Activated CD4-positive, alpha-beta memory T cell treated with anti-CD3 and anti-CD28 coated beads for 36 hours (primary cell): ENCODE data around the gene MKRN2. TPM values are rescaled to one million over a fixed set of nuclear protein-coding genes. Genes with fewer than 3 reads are reported as not detected.

Source experiments
- CTCF ChIA-PET: fragments of 350-600 bp; sonication (Branson Sonifier 250); formaldehyde crosslinking; loops from one replicate; lab custom pipeline; 2021; ENCODE audit warnings: antibody characterized with exemption, inconsistent platforms; lab: Charles Lee
- POLR2A ChIA-PET: fragments of 350-600 bp; sonication (Branson Sonifier 250); formaldehyde crosslinking; loops from one replicate; lab custom pipeline; 2021; ENCODE audit warnings: antibody characterized with exemption; lab: Charles Lee
- DNase-seq: peaks from one replicate; pipeline ENCODE4 v3.0.0-alpha.2; 2020
- H3K27ac Mint-ChIP-seq: one replicate; pipeline ENCODE4 v1.8.0; 2021; ENCODE audit warnings: mixed read lengths
- H3K27me3 Mint-ChIP-seq: one replicate; pipeline ENCODE4 v1.8.0; 2021; ENCODE audit warnings: mixed read lengths
- H3K36me3 Mint-ChIP-seq: one replicate; pipeline ENCODE4 v1.8.0; 2021; ENCODE audit warnings: mixed read lengths
- H3K4me1 Mint-ChIP-seq: one replicate; pipeline ENCODE4 v1.8.0; 2021; ENCODE audit warnings: low read depth, mixed read lengths
- H3K4me3 Mint-ChIP-seq: one replicate; pipeline ENCODE4 v1.8.0; 2021; ENCODE audit warnings: mild to moderate bottlenecking, mixed read lengths
- H3K9me3 Mint-ChIP-seq: one replicate; pipeline ENCODE4 v1.8.0; 2021; ENCODE audit warnings: mixed read lengths
- intact Hi-C: fragments of 100-400 bp; cut with micrococcal nuclease; formaldehyde crosslinking; loops from one replicate; pipeline ENCODE4 v1.15.1; 2023
- total RNA-seq, 2 experiments: library from RNA; stranded (reverse); gene quantifications; one replicate each; pipeline ENCODE4 v1.2.3, GENCODE V29; 2021

Gene MKRN2, protein sequence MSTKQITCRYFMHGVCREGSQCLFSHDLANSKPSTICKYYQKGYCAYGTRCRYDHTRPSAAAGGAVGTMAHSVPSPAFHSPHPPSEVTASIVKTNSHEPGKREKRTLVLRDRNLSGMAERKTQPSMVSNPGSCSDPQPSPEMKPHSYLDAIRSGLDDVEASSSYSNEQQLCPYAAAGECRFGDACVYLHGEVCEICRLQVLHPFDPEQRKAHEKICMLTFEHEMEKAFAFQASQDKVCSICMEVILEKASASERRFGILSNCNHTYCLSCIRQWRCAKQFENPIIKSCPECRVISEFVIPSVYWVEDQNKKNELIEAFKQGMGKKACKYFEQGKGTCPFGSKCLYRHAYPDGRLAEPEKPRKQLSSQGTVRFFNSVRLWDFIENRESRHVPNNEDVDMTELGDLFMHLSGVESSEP
- 10 to 100 TPM; 28.5 to 30.1 TPM for total RNA-seq

DNA sequence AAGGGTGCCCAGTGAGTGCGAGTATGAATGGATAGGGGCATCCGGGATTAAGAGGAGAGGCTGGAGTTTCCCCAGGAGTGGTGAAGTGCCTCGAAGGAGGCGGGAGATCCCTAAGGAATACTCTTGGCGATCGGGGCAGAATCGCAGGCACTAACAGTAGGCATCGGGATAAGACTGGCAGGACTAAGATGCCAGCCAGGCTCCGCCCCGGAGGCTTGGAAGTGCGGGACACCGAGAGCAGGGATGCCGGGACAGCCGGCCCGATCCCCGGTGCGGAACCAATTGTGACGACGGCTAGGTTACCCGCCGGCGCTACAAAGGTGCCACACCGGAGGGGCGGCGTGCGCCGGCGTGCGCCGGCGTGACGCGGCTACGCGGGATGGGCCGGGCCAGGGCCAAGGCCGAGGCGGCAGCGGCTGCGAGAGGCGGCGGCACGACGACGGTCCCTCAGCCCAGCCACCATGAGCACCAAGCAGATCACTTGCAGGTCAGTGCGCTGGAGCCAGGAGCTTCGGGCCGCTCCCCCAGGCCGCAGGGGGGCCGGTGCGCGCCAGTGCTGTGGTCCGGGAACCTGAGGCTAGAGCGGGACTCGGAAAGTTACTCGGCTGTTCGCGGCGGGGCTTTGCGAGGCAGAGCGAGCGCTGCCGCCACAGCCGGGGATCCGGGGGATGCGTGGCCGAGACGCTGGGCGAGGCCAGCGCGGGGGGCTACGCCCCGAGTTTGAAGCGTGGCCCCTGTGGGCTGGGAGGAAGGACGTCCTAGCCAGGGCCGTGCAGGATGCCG, at the start of gene MKRN2:
Gene MKRN2, plus strand, starts transcription at position 398 of the 783 bp plus-strand sequence. Its CDS starts 64 bp downstream, at position 462.
- H3K27me3 Mint-ChIP-seq, result peaks cover 26% of the 10 kb centered on the region
- POLR2A ChIA-PET, result no interaction called here
- peak within 1 kb of the TSS; percentile 91 for H3K27ac Mint-ChIP-seq
- no peaks in the 10 kb centered on the region for H3K36me3 Mint-ChIP-seq
- H3K4me1 Mint-ChIP-seq, result peaks cover 57% of the 10 kb centered on the region
- CTCF ChIA-PET, result no interaction called here
- peak; percentile 89 for DNase-seq
- H3K4me3 Mint-ChIP-seq, result peak within 1 kb of the TSS; percentile 78
- intact Hi-C loops, result loop anchor here (1.0 to 5.0 kb wide), 3 partner anchors 73 to 284 kb away; partner anchors contain the start of genes RPL32 and TSEN2
- no peaks in the 10 kb centered on the region for H3K9me3 Mint-ChIP-seq

DNA sequence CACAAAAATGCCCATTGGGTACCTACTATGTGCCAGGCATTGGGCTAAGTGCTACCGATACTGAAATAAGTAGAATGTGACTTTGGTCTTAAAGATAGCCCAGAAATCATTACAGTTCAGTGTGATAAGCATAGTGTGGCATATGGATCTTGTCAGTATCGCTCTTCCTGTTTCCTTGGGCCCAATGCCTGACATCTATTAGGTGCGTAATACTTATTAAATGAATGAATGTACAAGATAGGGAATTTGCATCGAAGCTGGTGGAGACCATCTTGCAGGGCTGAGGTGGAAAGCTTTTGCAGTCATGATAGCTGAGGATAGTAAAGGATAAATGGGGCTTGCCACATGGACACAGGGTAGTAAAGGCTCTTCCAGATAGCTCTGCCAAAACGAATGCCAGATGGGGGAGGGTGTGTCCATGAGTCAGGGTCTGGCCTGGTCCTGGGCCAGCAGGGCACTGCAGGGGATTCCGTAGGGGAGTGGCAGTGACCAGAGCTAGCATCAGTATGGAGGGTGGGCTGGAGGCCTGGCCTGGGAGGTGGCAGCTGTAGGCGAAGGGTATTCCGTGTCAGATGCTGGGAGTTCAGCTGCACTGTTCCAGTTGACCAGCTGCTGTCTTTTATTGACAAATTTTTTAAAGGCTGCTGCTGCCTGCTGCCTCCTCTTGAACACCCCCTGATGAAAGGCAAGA, 49.2 kb upstream of the MKRN2 start:
- ChIA-PET CTCF (no interaction called here), POLR2A (no interaction called here)
- intact Hi-C loops, result no loop called here
- Mint-ChIP-seq H3K27ac (no peak overlapping the region), H3K9me3 (no peaks in the 10 kb centered on the region), H3K4me3 (no peak overlapping the region), H3K4me1 (no peaks in the 10 kb centered on the region), H3K36me3 (peaks cover 42% of the 10 kb centered on the region), H3K27me3 (no peaks in the 10 kb centered on the region)
- DNase-seq, result no peak

DNA sequence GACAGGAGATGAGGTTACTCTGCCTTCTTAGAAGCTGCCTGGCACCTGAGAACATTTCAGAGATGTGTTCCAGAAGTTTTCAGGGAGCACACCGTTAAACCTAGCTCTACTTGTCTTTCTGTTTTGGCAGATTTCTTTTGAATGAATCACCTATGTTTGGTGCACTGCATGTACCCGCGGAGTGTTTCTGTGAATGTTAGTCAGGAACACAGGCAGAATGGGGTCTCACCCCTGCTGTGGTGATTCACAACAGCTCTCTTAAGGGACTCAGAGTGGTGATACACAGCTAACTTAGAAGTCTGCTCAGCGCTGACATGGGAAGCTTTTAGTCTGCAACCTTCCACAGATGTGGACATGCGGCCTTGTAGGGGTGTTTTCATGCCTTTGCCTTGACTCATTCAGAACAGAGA, 48.6 kb upstream of the MKRN2 start:
- DNase-seq, result no peak
- Mint-ChIP-seq H3K27ac (no peak overlapping the region), H3K4me1 (no peaks in the 10 kb centered on the region), H3K27me3 (no peaks in the 10 kb centered on the region), H3K4me3 (no peak overlapping the region), H3K36me3 (peaks cover 39% of the 10 kb centered on the region), H3K9me3 (no peaks in the 10 kb centered on the region)
- intact Hi-C loops, result no loop called here
- ChIA-PET POLR2A (no interaction called here), CTCF (interaction anchor here (0.8 kb wide), 1 partner anchor 373 kb away, joined by 3 read pairs; no protein-coding TSS in a partner anchor)

DNA sequence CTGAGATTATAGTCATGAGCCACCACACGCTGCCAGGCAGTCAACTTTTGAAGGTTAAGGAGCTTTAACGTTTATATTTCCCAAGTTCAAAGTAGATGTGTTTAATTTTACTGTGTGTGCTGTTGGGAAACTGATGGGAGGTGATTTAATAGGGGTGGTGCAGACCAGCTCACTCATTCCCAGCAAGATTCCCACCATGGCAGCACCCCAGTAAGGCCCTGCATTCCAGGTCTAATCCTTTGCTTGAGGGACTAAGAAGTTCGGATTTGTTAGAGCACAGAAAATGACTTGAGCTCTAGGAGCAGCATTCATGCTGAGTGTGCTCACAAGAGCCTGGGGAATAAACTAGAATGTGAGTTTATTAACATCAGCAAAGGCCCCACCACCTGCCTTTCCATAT, 47.4 kb upstream of the MKRN2 start:
- ChIA-PET POLR2A (no interaction called here), CTCF (no interaction called here)
- Mint-ChIP-seq H3K9me3 (no peaks in the 10 kb centered on the region), H3K36me3 (peaks cover 32% of the 10 kb centered on the region), H3K4me1 (no peaks in the 10 kb centered on the region), H3K4me3 (no peak overlapping the region), H3K27me3 (no peaks in the 10 kb centered on the region), H3K27ac (no peak overlapping the region)
- intact Hi-C loops, result no loop called here
- no peak for DNase-seq

DNA sequence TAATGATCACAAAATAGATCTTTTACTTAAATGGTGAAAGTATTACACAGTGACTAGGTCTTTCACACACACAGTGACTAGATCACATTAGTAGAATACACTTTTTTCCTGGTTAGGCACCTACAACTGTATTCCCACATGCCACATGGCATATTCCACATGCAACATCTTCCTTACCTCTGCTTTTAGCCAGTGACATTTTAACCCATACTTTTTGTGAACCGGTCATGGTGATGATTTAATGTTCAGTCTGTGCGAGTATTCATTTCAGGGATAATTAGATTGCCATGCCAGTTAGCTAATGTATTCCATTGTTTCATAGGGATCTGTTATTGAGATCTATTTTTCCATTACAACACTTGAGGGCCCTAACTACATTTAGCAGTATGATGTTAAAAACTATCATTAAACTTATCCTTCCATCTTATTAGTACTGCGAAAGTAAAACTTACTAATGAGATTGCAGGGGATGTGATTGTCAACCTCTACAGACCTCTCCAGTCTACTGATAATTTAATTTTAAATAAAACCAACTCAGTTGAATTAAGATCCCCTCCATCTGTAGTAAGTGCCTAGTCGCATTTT, 44.3 kb upstream of the MKRN2 start:
- Mint-ChIP-seq H3K36me3 (peaks cover 19% of the 10 kb centered on the region), H3K9me3 (no peaks in the 10 kb centered on the region), H3K4me1 (no peaks in the 10 kb centered on the region), H3K4me3 (no peak overlapping the region), H3K27me3 (no peaks in the 10 kb centered on the region), H3K27ac (no peak overlapping the region)
- CTCF ChIA-PET, result interaction anchor here (0.9 kb wide), 1 partner anchor 33 kb away, joined by 3 read pairs; the partner anchor contains the start of gene MKRN2OS
- intact Hi-C loops, result no loop called here
- DNase-seq, result no peak
- POLR2A ChIA-PET, result no interaction called here

DNA sequence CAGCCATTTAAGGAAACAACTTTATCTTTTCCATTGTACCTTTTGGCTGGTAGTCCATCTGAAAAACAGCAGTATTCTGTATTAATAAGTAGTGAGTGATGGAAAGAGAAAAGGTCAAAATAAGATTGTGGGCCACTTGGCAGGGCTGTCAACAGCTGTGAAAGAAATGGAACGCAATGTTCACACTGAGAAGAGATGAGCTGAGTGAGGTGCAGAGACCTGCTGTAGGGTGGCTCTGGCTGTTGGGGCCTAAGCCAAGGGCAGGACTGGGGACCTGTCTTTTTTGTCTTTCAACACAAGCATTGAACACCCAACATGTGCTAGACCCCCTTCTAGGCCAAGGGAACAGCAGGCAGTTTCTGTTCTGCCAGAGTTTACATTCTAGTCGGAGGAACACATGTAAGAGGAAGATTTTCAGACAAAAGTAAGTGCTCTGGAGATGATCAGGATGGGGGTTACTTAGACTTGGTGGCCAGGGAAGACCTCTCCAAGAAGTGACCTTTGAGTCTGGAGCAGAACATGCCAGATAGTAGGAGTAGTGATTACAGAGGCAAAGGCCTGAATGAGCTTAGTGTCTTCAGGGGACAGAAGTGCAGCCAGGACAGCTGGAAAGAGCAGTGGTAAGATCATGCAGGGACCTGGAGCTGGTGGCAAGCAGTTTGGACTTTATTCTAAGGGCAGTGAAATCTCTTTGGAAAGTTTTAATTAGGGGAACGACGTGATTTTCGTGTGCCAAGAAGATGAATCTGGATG, 43.0 kb upstream of the MKRN2 start:
- ChIA-PET CTCF (interaction anchor here (0.6 kb wide), 1 partner anchor 375 kb away, joined by 4 read pairs; no protein-coding TSS in a partner anchor), POLR2A (no interaction called here)
- intact Hi-C loops, result no loop called here
- Mint-ChIP-seq H3K4me3 (no peak overlapping the region), H3K4me1 (no peaks in the 10 kb centered on the region), H3K27me3 (no peaks in the 10 kb centered on the region), H3K36me3 (peaks cover 18% of the 10 kb centered on the region), H3K9me3 (no peaks in the 10 kb centered on the region), H3K27ac (no peak overlapping the region)
- no peak for DNase-seq

DNA sequence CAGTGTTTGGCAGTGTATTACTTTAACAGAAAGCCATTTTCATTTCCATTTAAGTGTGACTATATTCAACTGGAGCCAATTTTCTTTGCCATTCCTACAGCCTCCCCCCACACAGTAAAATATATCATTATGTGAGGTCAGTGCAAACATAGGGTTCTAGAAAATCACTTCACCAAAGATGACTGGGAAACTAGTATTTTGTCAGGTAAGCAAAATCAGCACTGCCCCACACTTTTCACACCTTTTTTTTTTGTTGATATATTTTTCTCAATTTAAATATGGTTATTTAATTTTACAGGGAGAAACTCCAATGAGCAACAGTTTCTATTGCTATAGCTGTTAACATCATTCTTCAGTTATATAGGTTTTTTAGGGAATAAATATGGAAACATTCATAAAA, 41.3 kb upstream of the MKRN2 start:
- Mint-ChIP-seq H3K27me3 (no peaks in the 10 kb centered on the region), H3K36me3 (peaks cover 23% of the 10 kb centered on the region), H3K4me1 (no peaks in the 10 kb centered on the region), H3K4me3 (no peak overlapping the region), H3K27ac (no peak overlapping the region), H3K9me3 (no peaks in the 10 kb centered on the region)
- intact Hi-C loops, result no loop called here
- ChIA-PET POLR2A (no interaction called here), CTCF (no interaction called here)
- DNase-seq, result no peak

DNA sequence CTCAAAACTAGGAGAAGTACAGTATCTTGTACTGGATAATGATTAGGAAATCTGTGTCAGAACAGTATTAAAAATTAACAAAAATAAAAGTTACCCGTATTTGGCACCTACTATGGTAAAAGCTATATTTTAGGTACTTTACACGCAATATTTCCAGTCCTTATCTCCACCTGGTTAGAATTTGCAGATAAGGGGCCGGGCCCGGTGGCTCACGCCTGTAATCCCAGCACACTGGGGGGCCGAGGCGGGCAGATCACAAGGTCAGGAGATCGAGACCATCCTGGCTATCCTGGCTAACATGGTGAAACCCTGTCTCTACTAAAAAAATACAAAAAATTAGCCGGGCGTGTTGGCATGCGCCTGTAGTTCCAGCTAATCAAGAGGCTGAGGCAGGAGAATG, 40.0 kb upstream of the MKRN2 start:
- intact Hi-C loops, result no loop called here
- no peaks in the 10 kb centered on the region for H3K9me3 Mint-ChIP-seq
- peaks cover 23% of the 10 kb centered on the region for H3K36me3 Mint-ChIP-seq
- no peak overlapping the region for H3K4me3 Mint-ChIP-seq
- CTCF ChIA-PET, result no interaction called here
- H3K27me3 Mint-ChIP-seq, result no peaks in the 10 kb centered on the region
- no peak for DNase-seq
- no peak overlapping the region for H3K27ac Mint-ChIP-seq
- POLR2A ChIA-PET, result no interaction called here
- H3K4me1 Mint-ChIP-seq, result no peaks in the 10 kb centered on the region

DNA sequence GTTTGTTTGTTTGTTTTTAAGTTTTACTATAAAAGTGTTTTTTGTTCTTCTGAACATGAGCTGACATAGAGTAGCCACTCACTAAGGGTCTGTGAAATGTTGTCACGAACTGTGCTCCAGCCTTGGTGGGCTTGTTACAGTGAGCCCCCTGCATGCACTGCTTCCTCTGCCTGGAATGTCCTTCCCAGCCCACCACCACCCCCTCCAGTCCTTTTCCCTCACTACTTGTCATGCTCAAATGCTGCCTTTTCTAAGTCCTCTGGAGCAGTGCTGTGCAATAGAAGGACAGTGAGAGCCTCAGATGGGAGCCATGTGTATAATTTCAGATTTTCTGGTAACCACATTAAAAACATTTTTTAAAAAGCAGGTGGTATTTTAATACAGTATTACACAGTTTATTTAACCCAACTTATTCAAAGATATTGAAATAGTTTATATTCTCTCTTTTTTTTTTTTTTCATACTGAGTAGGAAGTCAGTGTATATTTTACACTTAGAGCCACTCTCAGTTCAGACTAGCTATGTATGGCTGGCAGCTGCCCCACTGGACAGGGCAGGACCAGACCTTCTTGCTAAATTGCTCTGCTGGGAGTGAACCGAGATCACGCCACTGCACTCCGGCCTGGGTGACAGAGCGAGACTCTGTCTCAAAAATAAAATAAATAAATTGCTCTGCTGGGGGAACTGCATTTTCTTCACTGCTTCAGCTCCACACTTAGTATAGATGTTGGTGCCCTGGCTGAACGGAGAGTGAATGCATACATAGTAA, 38.4 kb upstream of the MKRN2 start:
- no peak overlapping the region for H3K27ac Mint-ChIP-seq
- CTCF ChIA-PET, result interaction anchor here (0.6 kb wide), 1 partner anchor 49 kb away, joined by 3 read pairs; no protein-coding TSS in a partner anchor
- no peaks in the 10 kb centered on the region for H3K27me3 Mint-ChIP-seq
- H3K36me3 Mint-ChIP-seq, result peaks cover 21% of the 10 kb centered on the region
- no peaks in the 10 kb centered on the region for H3K4me1 Mint-ChIP-seq
- intact Hi-C loops, result no loop called here
- H3K4me3 Mint-ChIP-seq, result no peak overlapping the region
- DNase-seq, result no peak
- POLR2A ChIA-PET, result no interaction called here
- no peaks in the 10 kb centered on the region for H3K9me3 Mint-ChIP-seq

DNA sequence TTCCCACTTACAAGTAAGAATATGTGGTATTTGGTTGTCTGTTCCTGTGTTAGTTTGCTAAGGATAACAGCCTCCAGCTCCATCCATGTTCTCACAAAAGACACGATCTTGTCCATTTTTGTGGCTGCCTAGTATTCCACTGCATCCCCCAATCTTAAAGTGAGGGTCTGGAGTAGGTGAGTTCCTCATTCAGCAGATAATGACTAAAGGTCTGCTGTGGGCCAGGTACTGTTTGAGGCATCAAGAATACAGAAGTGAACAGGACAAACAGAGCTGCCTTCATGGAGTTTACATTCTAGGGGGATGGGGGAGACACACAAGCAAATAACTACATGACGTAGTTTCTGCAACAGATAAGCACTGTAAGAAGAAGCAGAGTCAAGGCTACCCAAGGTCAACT, 35.9 kb upstream of the MKRN2 start:
- ChIA-PET POLR2A (no interaction called here), CTCF (no interaction called here)
- Mint-ChIP-seq H3K27me3 (no peaks in the 10 kb centered on the region), H3K9me3 (no peaks in the 10 kb centered on the region), H3K27ac (no peak overlapping the region), H3K4me1 (no peaks in the 10 kb centered on the region), H3K36me3 (peaks cover 26% of the 10 kb centered on the region), H3K4me3 (no peak overlapping the region)
- intact Hi-C loops, result no loop called here
- no peak for DNase-seq
